GM23338 (cell line): ENCODE results near the gene SRPK2. TPM values are rescaled to one million over a fixed set of nuclear protein-coding genes. Genes with fewer than 3 reads are reported as not detected.
A peak's percentile ranks its signal among the peaks of the same experiment; 100 is the strongest.

ENCODE experiments used
- ATAC-seq: fragments of 200-7000 bp; cut with Tn5 transposase; 3 replicates; pipeline ENCODE4 v1.9.1; 2020
- DNase-seq: peaks from one replicate; pipeline ENCODE4 v3.0.0-alpha.2; 2015; ENCODE audit warnings: low spot score
- H2AFZ ChIP-seq: fragments of 200-600 bp; sonication (generic); 2 replicates; pipeline ENCODE4 v1.8.0; 2016; ENCODE audit warnings: antibody characterized with exemption, mild to moderate bottlenecking, moderate library complexity
- H3F3A ChIP-seq: fragments of 200-600 bp; sonication (generic); replicated peaks from 2 replicates; pipeline ENCODE4 v1.8.0; 2017; ENCODE audit warnings: antibody characterized with exemption, mixed run types, low read depth
- H3K27ac ChIP-seq: fragments of 200-600 bp; sonication (generic); 2 replicates; pipeline ENCODE4 v1.6.1; 2016; ENCODE audit warnings: low read depth
- H3K27me3 ChIP-seq: fragments of 200-600 bp; sonication (generic); 2 replicates; pipeline ENCODE4 v1.8.0; 2016; ENCODE audit warnings: mild to moderate bottlenecking, mixed run types, moderate library complexity; ENCODE audit not compliant: insufficient read depth
- H3K36me3 ChIP-seq: fragments of 200-600 bp; sonication (generic); 2 replicates; pipeline ENCODE4 v1.8.0; 2016; ENCODE audit warnings: mild to moderate bottlenecking; ENCODE audit not compliant: insufficient read depth
- H3K4me1 ChIP-seq: fragments of 200-600 bp; sonication (generic); 2 replicates; pipeline ENCODE4 v1.8.0; 2016; ENCODE audit warnings: mild to moderate bottlenecking, moderate library complexity; ENCODE audit not compliant: insufficient read depth
- H3K4me2 ChIP-seq: fragments of 200-600 bp; sonication (generic); 2 replicates; pipeline ENCODE4 v1.7.1; 2017; ENCODE audit warnings: mixed run types
- H3K4me3 ChIP-seq: fragments of 200-600 bp; sonication (generic); 2 replicates; pipeline ENCODE4 v1.6.1; 2016; ENCODE audit warnings: mixed run types
- H3K79me2 ChIP-seq: fragments of 200-600 bp; sonication (generic); replicated peaks from 2 replicates; pipeline ENCODE4 v1.8.0; 2017; ENCODE audit warnings: mild to moderate bottlenecking; ENCODE audit not compliant: insufficient read depth
- H3K9me2 ChIP-seq: fragments of 200-600 bp; sonication (generic); 2 replicates; pipeline ENCODE4 v1.8.0; 2017; ENCODE audit not compliant: insufficient read depth
- H4K20me1 ChIP-seq: fragments of 200-600 bp; sonication (generic); replicated peaks from 2 replicates; pipeline ENCODE4 v1.8.0; 2017; ENCODE audit warnings: mild to moderate bottlenecking; ENCODE audit not compliant: insufficient read depth
- H3K27ac Mint-ChIP-seq: 2 replicates; pipeline ENCODE4 v1.8.0; 2020; ENCODE audit warnings: inconsistent platforms, mild to moderate bottlenecking, moderate library complexity, mixed read lengths
- H3K27me3 Mint-ChIP-seq: 3 replicates; pipeline ENCODE4 v1.8.0; 2022; ENCODE audit warnings: low read depth, mild to moderate bottlenecking, moderate library complexity, mixed read lengths, inconsistent platforms; ENCODE audit not compliant: insufficient read depth, poor library complexity
- H3K36me3 Mint-ChIP-seq: 3 replicates; pipeline ENCODE4 v1.8.0; 2021; ENCODE audit warnings: low read depth, mild to moderate bottlenecking, inconsistent platforms, moderate library complexity, mixed read lengths
- H3K4me1 Mint-ChIP-seq: 3 replicates; pipeline ENCODE4 v1.8.0; 2020; ENCODE audit warnings: mild to moderate bottlenecking, inconsistent platforms, mixed read lengths
- H3K4me3 Mint-ChIP-seq: 3 replicates; pipeline ENCODE4 v1.8.0; 2021; ENCODE audit warnings: moderate library complexity, mild to moderate bottlenecking, inconsistent platforms, mixed read lengths
- H3K9me3 Mint-ChIP-seq: 3 replicates; pipeline ENCODE4 v1.8.0; 2020; ENCODE audit warnings: moderate library complexity, mild to moderate bottlenecking, inconsistent platforms, mixed read lengths
- CREB1 ChIP-seq: fragments of 250-450 bp; sonication (Bioruptor Pico); IDR thresholded peaks from 2 replicates; pipeline ENCODE4 v1.5.0; 2020; ENCODE audit warnings: low read depth, mild to moderate bottlenecking, moderate library complexity
- EZH2 ChIP-seq: fragments of 200-600 bp; sonication (generic); IDR thresholded peaks from one replicate; pipeline ENCODE4 v1.8.0; 2017; ENCODE audit warnings: antibody characterized with exemption, mild to moderate bottlenecking, low read depth; ENCODE audit not compliant: unreplicated experiment
- EZH2phosphoT487 ChIP-seq: fragments of 200-600 bp; sonication (generic); IDR thresholded peaks from one replicate; pipeline ENCODE4 v1.8.1; 2018; ENCODE audit warnings: antibody characterized with exemption; ENCODE audit not compliant: unreplicated experiment
- JUNB ChIP-seq: IDR thresholded peaks from one replicate; pipeline ENCODE4 v1.6.1; 2016; ENCODE audit warnings: antibody characterized with exemption; ENCODE audit not compliant: unreplicated experiment
- NANOG ChIP-seq: IDR thresholded peaks from 2 replicates; pipeline ENCODE4 v1.6.1; 2016; ENCODE audit warnings: antibody characterized with exemption, borderline replicate concordance
- POLR2AphosphoS5 ChIP-seq: IDR thresholded peaks from 2 replicates; pipeline ENCODE4 v1.6.1; 2016; ENCODE audit warnings: antibody characterized with exemption, low read depth
- STAT1 ChIP-seq: IDR thresholded peaks from one replicate; pipeline ENCODE4 v1.6.1; 2016; ENCODE audit warnings: antibody characterized with exemption; ENCODE audit not compliant: unreplicated experiment
- ZNF114 ChIP-seq: fragments of 250-450 bp; sonication (Bioruptor Pico); IDR thresholded peaks from 2 replicates; pipeline ENCODE4 v1.5.0; 2020; ENCODE audit warnings: mild to moderate bottlenecking, moderate library complexity
- ZNF331 ChIP-seq: fragments of 250-450 bp; sonication (Bioruptor Pico); IDR thresholded peaks from 2 replicates; pipeline ENCODE4 v1.5.0; 2020; ENCODE audit warnings: low read depth, mild to moderate bottlenecking, moderate library complexity
- polyA plus RNA-seq: library from polyadenylated mRNA; unstranded; fragments of >200 nt; fragmentation: Nextera tagmentation; extraction: Ambion mirVana; gene quantifications from 2 replicates; pipeline ENCODE4 v1.2.1, GENCODE V29; 2016
- total RNA-seq: library from RNA; depleted of rRNA; stranded (reverse); fragments of >200 nt; shearing (Covaris generic); gene quantifications from 2 replicates; pipeline ENCODE4 v1.2.3, GENCODE V29; 2014
- TF ChIP-seq, protein P1 (sequence below): IDR thresholded peaks from one replicate; pipeline ENCODE4 v1.6.1; 2018; ENCODE audit warnings: antibody characterized with exemption; ENCODE audit not compliant: unreplicated experiment
- TF ChIP-seq, protein P2 (sequence below): fragments of 250-450 bp; sonication (Bioruptor Pico); IDR thresholded peaks from 2 replicates; pipeline ENCODE4 v1.5.0; 2020; ENCODE audit warnings: mild to moderate bottlenecking, moderate library complexity
- TF ChIP-seq, protein P3 (sequence below), 2 experiments: fragments of 200-600 bp in 1 of 2; sonication (generic) in 1 of 2; conservative IDR thresholded peaks; 2 replicates each; pipeline versions ENCODE4 v1.5.1 to v1.6.1; 2016 to 2017; ENCODE audit warnings: antibody characterized with exemption in 2 of 2, low read depth in 2 of 2, mild to moderate bottlenecking in 2 of 2, moderate library complexity in 1 of 2
- TF ChIP-seq, protein P4 (sequence below): IDR thresholded peaks from 2 replicates; pipeline ENCODE4 v1.6.1; 2016; ENCODE audit warnings: antibody characterized with exemption

The SRPK2 gene
- total and polyA plus RNA-seq, 2 experiments from 2014 or later, result 66.3 to 91.5 TPM

DNA sequence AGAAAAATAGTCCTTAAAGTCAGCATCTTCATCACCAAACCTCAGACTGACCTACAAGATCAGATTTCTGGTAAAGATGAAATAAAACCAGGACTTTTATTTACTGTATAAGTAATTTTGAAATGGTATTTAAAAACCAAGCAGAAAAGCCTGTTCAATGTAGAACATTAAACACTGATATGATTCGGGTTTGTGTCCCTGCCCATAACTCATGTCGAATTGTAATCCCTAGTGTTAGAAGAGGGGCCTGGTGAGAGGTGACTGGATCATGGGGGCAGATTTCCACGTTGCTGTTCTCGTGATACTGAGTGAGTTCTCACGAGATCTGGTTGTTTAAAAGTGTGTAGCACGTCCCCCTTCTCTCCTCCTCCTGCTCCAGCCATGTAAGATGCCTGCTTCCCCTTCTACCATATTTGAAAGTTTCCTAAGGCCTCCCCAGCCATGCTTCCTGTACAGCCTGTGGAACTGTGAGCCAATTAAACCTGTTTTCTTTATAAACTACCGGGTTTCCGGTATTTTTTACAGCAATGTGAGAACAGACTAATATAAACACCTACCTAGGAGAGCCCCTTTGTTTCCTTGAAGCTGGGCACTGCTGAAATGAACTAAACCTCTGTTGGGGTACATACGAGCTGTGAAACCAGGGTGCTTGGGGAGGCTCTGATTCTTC is 254.6 kb downstream of the SRPK2 start:
- Histone ChIP-seq H3K4me3 (no peak overlapping the region), H2AFZ (no peak overlapping the region), H3K4me1 (no peaks in the 10 kb centered on the region), H4K20me1 (peaks cover 8% of the 10 kb centered on the region), H3K79me2 (peaks cover 19% of the 10 kb centered on the region), H3K36me3 (0 out of 2 replicates have a peak, but pooled peaks cover 10% of the 10 kb centered on the region), H3K27me3 (no peaks in the 10 kb centered on the region), H3K27ac (no peak overlapping the region), H3F3A (no peaks in the 10 kb centered on the region), H3K4me2 (no peak overlapping the region), H3K9me2 (no peaks in the 10 kb centered on the region; the same call in 1 of the 2 replicates)
- Mint-ChIP-seq H3K27ac (peak overlapping the region; percentile 57; the same call in 1 of the 2 replicates), H3K27me3 (no peaks in the 10 kb centered on the region), H3K4me1 (peaks cover 6% of the 10 kb centered on the region), H3K9me3 (no peaks in the 10 kb centered on the region), H3K4me3 (no peak overlapping the region), H3K36me3 (peaks cover 3% of the 10 kb centered on the region; the same call in 1 of the 3 replicates)
- TF ChIP-seq, protein P1, sequence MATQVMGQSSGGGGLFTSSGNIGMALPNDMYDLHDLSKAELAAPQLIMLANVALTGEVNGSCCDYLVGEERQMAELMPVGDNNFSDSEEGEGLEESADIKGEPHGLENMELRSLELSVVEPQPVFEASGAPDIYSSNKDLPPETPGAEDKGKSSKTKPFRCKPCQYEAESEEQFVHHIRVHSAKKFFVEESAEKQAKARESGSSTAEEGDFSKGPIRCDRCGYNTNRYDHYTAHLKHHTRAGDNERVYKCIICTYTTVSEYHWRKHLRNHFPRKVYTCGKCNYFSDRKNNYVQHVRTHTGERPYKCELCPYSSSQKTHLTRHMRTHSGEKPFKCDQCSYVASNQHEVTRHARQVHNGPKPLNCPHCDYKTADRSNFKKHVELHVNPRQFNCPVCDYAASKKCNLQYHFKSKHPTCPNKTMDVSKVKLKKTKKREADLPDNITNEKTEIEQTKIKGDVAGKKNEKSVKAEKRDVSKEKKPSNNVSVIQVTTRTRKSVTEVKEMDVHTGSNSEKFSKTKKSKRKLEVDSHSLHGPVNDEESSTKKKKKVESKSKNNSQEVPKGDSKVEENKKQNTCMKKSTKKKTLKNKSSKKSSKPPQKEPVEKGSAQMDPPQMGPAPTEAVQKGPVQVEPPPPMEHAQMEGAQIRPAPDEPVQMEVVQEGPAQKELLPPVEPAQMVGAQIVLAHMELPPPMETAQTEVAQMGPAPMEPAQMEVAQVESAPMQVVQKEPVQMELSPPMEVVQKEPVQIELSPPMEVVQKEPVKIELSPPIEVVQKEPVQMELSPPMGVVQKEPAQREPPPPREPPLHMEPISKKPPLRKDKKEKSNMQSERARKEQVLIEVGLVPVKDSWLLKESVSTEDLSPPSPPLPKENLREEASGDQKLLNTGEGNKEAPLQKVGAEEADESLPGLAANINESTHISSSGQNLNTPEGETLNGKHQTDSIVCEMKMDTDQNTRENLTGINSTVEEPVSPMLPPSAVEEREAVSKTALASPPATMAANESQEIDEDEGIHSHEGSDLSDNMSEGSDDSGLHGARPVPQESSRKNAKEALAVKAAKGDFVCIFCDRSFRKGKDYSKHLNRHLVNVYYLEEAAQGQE, result no peak
- no peak for TF ChIP-seq POLR2AphosphoS5
- TF ChIP-seq, protein P2, sequence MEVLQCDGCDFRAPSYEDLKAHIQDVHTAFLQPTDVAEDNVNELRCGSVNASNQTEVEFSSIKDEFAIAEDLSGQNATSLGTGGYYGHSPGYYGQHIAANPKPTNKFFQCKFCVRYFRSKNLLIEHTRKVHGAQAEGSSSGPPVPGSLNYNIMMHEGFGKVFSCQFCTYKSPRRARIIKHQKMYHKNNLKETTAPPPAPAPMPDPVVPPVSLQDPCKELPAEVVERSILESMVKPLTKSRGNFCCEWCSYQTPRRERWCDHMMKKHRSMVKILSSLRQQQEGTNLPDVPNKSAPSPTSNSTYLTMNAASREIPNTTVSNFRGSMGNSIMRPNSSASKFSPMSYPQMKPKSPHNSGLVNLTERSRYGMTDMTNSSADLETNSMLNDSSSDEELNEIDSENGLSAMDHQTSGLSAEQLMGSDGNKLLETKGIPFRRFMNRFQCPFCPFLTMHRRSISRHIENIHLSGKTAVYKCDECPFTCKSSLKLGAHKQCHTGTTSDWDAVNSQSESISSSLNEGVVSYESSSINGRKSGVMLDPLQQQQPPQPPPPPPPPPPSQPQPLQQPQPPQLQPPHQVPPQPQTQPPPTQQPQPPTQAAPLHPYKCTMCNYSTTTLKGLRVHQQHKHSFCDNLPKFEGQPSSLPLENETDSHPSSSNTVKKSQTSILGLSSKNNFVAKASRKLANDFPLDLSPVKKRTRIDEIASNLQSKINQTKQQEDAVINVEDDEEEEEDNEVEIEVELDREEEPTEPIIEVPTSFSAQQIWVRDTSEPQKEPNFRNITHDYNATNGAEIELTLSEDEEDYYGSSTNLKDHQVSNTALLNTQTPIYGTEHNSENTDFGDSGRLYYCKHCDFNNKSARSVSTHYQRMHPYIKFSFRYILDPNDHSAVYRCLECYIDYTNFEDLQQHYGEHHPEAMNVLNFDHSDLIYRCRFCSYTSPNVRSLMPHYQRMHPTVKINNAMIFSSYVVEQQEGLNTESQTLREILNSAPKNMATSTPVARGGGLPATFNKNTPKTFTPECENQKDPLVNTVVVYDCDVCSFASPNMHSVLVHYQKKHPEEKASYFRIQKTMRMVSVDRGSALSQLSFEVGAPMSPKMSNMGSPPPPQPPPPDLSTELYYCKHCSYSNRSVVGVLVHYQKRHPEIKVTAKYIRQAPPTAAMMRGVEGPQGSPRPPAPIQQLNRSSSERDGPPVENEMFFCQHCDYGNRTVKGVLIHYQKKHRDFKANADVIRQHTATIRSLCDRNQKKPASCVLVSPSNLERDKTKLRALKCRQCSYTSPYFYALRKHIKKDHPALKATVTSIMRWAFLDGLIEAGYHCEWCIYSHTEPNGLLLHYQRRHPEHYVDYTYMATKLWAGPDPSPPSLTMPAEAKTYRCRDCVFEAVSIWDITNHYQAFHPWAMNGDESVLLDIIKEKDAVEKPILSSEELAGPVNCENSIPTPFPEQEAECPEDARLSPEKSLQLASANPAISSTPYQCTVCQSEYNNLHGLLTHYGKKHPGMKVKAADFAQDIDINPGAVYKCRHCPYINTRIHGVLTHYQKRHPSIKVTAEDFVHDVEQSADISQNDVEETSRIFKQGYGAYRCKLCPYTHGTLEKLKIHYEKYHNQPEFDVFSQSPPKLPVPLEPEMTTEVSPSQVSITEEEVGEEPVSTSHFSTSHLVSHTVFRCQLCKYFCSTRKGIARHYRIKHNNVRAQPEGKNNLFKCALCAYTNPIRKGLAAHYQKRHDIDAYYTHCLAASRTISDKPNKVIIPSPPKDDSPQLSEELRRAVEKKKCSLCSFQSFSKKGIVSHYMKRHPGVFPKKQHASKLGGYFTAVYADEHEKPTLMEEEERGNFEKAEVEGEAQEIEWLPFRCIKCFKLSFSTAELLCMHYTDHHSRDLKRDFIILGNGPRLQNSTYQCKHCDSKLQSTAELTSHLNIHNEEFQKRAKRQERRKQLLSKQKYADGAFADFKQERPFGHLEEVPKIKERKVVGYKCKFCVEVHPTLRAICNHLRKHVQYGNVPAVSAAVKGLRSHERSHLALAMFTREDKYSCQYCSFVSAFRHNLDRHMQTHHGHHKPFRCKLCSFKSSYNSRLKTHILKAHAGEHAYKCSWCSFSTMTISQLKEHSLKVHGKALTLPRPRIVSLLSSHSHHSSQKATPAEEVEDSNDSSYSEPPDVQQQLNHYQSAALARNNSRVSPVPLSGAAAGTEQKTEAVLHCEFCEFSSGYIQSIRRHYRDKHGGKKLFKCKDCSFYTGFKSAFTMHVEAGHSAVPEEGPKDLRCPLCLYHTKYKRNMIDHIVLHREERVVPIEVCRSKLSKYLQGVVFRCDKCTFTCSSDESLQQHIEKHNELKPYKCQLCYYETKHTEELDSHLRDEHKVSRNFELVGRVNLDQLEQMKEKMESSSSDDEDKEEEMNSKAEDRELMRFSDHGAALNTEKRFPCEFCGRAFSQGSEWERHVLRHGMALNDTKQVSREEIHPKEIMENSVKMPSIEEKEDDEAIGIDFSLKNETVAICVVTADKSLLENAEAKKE (CRISPR knock-in tag), result no peak
- no peak for TF ChIP-seq EZH2phosphoT487
- no peak for TF ChIP-seq EZH2
- TF ChIP-seq CREB1, result no peak
- TF ChIP-seq NANOG, result no peak
- TF ChIP-seq, protein P3, sequence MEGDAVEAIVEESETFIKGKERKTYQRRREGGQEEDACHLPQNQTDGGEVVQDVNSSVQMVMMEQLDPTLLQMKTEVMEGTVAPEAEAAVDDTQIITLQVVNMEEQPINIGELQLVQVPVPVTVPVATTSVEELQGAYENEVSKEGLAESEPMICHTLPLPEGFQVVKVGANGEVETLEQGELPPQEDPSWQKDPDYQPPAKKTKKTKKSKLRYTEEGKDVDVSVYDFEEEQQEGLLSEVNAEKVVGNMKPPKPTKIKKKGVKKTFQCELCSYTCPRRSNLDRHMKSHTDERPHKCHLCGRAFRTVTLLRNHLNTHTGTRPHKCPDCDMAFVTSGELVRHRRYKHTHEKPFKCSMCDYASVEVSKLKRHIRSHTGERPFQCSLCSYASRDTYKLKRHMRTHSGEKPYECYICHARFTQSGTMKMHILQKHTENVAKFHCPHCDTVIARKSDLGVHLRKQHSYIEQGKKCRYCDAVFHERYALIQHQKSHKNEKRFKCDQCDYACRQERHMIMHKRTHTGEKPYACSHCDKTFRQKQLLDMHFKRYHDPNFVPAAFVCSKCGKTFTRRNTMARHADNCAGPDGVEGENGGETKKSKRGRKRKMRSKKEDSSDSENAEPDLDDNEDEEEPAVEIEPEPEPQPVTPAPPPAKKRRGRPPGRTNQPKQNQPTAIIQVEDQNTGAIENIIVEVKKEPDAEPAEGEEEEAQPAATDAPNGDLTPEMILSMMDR (conservative IDR thresholded peaks at IDR 0.05; ENCODE audit: low read depth in 2 of 2), result no peak
- TF ChIP-seq ZNF331, result no peak
- TF ChIP-seq, protein P4, sequence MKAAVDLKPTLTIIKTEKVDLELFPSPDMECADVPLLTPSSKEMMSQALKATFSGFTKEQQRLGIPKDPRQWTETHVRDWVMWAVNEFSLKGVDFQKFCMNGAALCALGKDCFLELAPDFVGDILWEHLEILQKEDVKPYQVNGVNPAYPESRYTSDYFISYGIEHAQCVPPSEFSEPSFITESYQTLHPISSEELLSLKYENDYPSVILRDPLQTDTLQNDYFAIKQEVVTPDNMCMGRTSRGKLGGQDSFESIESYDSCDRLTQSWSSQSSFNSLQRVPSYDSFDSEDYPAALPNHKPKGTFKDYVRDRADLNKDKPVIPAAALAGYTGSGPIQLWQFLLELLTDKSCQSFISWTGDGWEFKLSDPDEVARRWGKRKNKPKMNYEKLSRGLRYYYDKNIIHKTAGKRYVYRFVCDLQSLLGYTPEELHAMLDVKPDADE, result no peak
- no peak for TF ChIP-seq JUNB
- TF ChIP-seq STAT1, result no peak
- no peak for TF ChIP-seq ZNF114
- DNase-seq (no peak), ATAC-seq (no peak)
